Ecto neural progenitor cell (in vitro differentiated cells): ENCODE measurements around the gene BBS9.

ENCODE experiments used
- DNase-seq: peaks from one replicate; pipeline ENCODE4 v3.0.0-alpha.2; 2018; ENCODE audit warnings: low spot score

The BBS9 gene

DNA sequence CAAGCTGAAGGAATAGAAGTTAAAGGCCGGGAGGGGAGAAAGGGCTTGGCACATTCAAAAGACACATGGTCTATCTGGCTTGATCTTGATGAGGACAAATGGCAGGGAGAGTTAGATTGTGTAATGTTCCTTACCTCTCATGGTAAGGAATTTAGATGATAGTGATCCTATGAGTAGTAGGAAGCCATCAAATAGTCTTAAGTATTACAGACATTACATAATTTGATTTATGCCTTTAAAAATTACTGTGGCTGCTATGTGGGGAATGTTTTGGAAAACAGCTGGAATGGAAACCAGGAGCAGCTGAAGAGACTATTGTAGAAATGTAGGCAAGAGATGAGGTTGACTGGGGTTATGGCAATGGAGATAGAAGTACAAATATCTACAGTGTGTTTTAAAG lies 424.7 kb downstream of the BBS9 start:
- DNase-seq = no peak

DNA sequence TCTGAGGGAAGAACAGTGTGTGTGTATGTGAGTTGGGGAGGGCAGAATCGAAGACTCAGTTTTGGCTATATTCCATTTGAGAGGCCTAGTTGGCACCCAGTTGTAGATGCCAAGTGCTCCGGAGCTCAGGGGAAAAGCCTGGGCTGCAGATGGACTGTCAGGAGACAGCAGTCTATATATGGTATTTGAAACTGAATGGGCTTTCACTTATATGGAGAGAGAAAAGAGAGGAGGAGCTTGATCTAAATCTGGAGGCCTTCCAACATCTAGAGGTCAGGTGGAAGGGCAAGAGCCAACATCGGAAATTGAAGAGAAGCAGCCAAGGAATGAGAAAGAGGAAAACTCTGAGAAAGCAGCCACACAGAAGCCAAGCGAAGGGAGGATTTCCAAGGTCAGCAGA lies 425.2 kb downstream of the BBS9 start:
- no peak for DNase-seq

DNA sequence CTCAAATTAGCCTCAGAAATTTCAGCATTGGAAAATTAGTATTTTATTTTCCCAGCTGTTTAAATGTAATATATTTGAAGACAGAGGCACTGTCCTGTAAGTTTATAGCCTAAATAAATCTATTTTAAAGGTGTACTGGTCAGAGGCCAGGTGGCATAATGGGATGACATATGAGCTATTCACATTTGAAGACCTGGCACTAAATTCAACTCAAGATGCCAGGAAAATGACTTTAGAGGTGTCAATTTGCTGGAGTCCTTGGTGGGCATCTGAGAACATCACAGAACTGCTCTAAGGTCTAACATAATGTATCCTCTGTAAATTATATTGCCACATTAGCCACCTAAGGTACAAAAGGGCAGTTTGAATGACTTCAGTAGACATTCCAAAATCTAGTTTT lies 427.1 kb downstream of the BBS9 start:
- DNase-seq = no peak

DNA sequence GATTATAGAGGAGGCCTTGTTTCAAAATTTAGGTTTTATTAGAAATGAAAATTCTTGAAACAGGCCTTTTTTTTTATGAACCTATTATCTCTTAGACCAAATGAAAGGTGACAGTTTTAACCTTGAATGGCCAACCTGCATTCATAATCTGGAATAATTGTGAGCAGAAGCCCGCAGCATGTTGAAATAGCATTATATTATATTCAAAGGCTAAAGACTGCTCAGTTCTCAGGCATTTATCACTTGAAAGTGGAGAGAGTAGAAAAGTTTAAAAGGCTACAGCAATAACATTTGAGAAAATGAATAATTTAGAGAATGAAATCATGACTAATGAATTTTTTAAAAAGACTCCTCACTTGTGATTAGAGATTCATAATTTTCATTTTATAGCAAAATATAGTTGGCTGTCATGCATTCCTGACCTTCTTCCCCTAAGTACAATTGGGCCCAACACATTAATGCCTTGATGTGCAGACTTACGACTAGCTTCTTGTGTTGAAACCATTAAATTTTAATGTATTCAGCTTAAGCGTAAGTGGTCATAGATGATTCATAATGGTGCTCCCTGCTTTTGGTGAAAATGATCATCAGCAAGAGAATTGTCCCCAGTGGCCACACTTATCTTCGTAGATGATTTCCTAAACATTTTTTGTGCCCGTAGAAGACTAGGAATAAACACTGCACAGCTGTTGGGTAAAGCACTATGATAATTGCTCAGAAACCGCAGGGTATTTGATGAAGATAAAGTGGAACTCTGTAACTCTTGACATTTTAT lies 429.4 kb downstream of the BBS9 start:
- no peak for DNase-seq

GRCh38 chr7:33559324-33559710 lies 430.0 kb downstream of the BBS9 start:
- no peak for DNase-seq

DNA sequence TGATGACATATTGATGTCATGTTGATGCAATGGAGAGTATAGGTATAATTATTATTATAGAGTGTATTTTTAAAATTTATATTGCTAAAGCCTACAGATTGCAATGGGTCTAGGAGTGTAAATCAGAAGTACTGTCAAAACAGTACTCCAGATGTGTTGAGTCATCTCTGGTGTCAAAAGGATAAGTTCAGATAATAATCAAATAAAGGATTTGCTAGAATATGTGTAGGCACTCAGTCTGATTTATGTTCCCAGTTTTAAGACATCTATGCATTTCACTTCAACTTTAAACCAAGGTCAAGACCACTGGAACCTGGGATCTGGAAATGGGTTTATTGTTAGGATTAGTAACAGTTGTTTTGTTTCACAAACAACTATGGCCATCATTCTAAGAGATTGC lies 433.6 kb downstream of the BBS9 start:
- no peak for DNase-seq

- DNase-seq = no peak
Measured at GRCh38 chr7:33563651-33564050, 434.3 kb downstream of the BBS9 start.

GRCh38 chr7:33578166-33578565 lies 448.8 kb downstream of the BBS9 start:
- no peak for DNase-seq

GRCh38 chr7:33578881-33579672 lies 449.7 kb downstream of the BBS9 start:
- no peak for DNase-seq

DNA sequence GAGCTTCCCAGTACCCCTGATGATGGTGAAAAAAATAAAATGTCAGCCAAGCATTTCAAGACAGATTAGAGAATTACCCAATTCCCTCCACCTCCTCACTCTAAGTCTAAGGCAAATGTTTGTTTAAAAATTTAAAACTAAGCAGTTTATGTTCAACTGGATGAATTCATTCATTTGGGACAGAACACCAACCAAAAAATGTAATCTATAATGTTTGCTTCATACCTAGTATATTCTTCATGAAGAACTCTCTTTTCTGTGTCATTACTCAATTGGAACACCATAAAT lies 450.3 kb downstream of the BBS9 start:
- no peak for DNase-seq

DNA sequence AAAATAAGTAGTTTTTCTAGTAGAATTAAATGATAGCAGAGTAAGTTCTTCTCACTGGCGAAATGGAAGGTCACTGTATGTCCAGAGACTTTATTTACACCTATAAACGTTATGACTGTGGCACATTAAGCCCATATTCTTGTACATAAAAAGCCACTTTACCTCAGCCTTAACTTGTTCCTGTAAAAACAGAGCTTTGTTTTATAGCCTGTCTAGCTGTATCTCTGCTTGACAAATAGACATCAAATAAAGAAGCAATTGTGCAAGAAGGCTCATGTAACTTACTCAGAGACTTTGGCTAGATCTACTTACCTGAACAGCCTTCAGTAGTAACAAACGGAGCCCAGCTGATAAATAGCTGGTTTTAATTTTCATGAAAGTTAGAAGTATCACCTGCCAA lies 451.9 kb downstream of the BBS9 start:
- no peak for DNase-seq

DNA sequence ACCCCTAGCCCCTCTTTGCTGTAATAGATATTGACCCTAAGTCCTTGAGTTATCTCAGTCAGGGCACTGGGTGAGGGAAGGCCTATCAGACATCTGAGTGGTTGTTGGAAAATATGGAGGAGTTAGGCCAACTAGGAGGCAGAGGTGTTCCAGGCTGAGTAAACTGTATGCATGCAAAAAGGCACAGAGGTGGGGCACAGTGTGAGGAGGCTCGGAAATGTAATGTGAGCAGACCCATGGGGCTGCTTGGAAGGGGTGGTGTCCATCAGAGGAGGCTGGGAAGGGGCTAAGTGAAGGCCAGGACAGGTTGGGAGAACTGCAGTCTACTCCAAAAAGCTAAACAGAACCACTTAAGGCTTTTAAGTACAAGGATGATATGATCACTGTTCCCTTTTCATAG lies 452.7 kb downstream of the BBS9 start:
- DNase-seq = no peak

DNA sequence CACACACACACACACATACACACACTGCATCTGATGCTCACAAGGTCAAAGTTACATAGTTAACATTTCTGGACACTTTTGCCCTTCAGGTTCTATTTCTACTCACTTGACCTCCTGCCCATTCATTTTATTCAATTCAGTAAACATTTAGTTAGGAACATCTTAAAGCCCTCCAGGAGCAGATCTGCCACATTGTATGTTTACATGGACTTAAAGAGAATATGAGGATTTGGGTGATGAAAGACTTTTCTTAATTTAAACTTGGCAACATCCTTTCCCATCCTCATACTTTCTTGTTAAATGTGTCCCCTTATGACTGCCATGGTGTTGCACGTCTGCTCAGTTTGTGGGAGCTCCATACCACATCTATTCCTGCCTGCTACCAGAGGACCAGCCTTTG lies 453.2 kb downstream of the BBS9 start:
- DNase-seq = no peak

GRCh38 chr7:33589911-33590310 lies 460.5 kb downstream of the BBS9 start:
- DNase-seq = no peak

GRCh38 chr7:33590916-33591315 lies 461.6 kb downstream of the BBS9 start:
- DNase-seq = no peak

GRCh38 chr7:33591490-33591889 lies 462.1 kb downstream of the BBS9 start:
- no peak for DNase-seq

GRCh38 chr7:33592718-33593117 lies 463.4 kb downstream of the BBS9 start:
- DNase-seq = no peak

DNA sequence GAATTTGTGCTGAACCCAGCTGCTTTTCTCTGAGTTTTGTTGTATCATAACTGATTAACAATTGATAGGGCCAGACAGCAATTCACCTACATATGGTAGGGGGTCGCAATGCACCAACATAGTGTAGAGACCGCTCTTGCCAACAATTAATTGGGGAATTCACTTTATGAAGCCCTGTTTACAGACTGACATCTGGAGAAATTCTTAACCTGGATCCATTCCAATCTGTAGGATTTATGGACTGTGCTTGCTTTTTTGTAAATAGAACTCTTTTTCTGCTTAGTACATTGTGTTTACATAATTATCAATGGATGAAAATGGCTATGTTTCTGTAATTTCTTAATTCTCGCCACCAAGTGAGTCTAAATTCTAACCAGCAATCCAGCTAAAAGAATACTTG lies 464.2 kb downstream of the BBS9 start:
- DNase-seq = no peak

- DNase-seq = no peak
Measured at GRCh38 chr7:33596686-33597085, 467.3 kb downstream of the BBS9 start.

GRCh38 chr7:33597181-33597580 lies 467.8 kb downstream of the BBS9 start:
- no peak for DNase-seq

- no peak for DNase-seq
Measured at GRCh38 chr7:33601101-33601500, 471.7 kb downstream of the BBS9 start.

DNA sequence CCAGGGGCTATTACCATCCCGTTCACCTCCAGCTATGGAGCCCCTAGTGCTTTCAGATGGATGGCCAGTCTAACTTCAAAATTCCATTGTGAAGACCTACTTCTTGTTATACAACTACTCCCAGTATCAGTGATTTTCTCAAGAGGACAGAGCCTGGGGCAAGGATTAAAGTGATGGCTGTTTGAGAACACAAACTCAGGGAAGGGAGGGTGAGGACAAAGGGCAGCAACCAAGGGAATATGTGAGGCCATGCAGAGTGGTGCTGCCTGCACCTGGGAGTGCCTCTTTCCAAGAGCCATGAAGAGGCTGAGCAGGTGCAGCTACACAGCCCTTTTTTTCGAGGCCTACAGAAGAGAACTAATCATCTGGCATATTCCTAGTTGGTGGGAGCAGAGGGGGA lies 472.5 kb downstream of the BBS9 start:
- DNase-seq = no peak

DNA sequence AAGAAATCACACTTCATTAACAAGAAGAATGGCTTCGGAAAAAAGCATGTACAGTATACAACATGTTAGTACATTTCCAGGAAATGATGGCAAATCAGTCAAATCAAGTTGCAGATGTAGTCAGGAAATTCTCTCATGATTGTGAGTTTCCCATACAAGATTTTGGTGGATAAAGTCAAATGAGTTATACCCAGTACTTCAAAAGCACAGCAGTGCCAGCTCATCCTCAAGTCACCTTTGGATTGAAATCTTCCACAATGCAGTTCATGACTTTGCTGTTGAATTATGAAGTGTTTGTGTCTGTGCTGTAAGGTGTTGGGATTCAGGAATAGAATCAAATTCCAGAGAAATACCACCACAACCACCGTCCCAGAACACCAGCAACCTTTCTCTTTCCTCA lies 474.7 kb downstream of the BBS9 start:
- no peak for DNase-seq

DNA sequence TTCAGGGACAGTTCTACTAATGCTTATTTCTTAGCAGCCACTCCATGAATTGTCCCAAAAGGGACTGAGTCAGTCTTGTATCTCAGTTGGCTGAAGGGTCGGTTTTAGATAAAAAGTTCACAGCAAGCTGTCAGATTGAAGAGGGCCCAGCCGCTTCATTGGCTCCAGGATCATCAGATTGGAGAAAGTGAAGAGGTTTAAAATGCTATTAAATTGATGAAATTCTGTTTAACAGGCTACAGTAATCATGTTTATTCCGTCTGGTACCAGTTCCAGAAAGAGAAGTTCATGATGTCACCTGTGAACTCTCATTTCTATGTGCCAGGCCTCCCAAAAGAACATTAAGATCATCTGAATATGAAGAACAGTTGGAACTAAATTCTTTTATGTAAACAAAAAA lies 481.6 kb downstream of the BBS9 start:
- DNase-seq = no peak
